HepG2 (cell line): ENCODE data around the gene SLC43A1. TPM values are rescaled to one million over a fixed set of nuclear protein-coding genes. Genes with fewer than 3 reads are reported as not detected.

Experiments used
- ATAC-seq: fragments of 200-7000 bp; cut with Tn5 transposase; 3 replicates; pipeline ENCODE4 v1.9.1; 2020; ENCODE audit warnings: mild to moderate bottlenecking, moderate library complexity
- BruUV-seq: library from RNA; stranded (reverse); fragments of 400-500 nt; replicated peaks from 2 replicates; lab custom pipeline; 2021; lab: Mats Ljungman, UMichigan
- CTCF ChIA-PET: fragments of 300-600 bp; formaldehyde crosslinking; extraction: SDS; loops from one replicate; lab custom pipeline; 2021; ENCODE audit warnings: low total read pairs, inconsistent platforms, low intra/inter-chr PET ratio; lab: Yijun Ruan, JAX
- POLR2A ChIA-PET: fragments of 350-600 bp; sonication (Branson Sonifier 250); formaldehyde crosslinking; loops from one replicate; lab custom pipeline; 2020; ENCODE audit warnings: antibody characterized with exemption, inconsistent platforms; lab: Yijun Ruan, JAX
- DNase-seq: peaks from one replicate; pipeline ENCODE4 v3.0.0-alpha.2; 2015; ENCODE audit warnings: low spot score
- FAIRE-seq: peaks from 3 replicates; lab custom pipeline; 2011; peaks lifted over from hg19 to GRCh38; lab: Jason Lieb, UNC
- H2AFZ ChIP-seq: one replicate; pipeline ENCODE4 v1.6.1; 2011; ENCODE audit warnings: low read length, inconsistent platforms
- H3K27ac ChIP-seq: fragments of 300-600 bp; 3 replicates; pipeline ENCODE4 v1.8.0; 2011; ENCODE audit warnings: mixed run types, mild to moderate bottlenecking, mixed read lengths, low read length, inconsistent platforms; ENCODE audit not compliant: insufficient read depth; ENCODE audit errors: extremely low read length
- H3K27me3 ChIP-seq, 2 experiments: fragments of 200-600 bp in 1 of 2; 2 replicates in 1 of 2; 3 replicates in 1 of 2; pipeline versions ENCODE4 v1.6.0 to v1.8.0; 2011; ENCODE audit warnings: low read length in 2 of 2, mild to moderate bottlenecking in 2 of 2, moderate library complexity in 2 of 2, inconsistent platforms in 1 of 2; ENCODE audit not compliant: insufficient read depth in 2 of 2, control insufficient read depth in 1 of 2
- H3K36me3 ChIP-seq, 2 experiments: fragments of 200-600 bp in 1 of 2; replicated peaks in 1 of 2; 2 replicates in 1 of 2; 3 replicates in 1 of 2; pipeline versions ENCODE4 v1.5.1 to v1.8.0; 2011; ENCODE audit warnings: low read length in 2 of 2, inconsistent platforms in 1 of 2; ENCODE audit not compliant: insufficient read depth in 2 of 2, control insufficient read depth in 1 of 2
- H3K4me1 ChIP-seq: 2 replicates; pipeline ENCODE4 v1.5.1; 2012; ENCODE audit warnings: low read length, inconsistent platforms; ENCODE audit not compliant: insufficient read depth
- H3K4me2 ChIP-seq: 2 replicates; pipeline ENCODE4 v1.6.0; 2011; ENCODE audit warnings: low read depth, low read length, inconsistent platforms
- H3K4me3 ChIP-seq, 3 experiments: fragments of 200-600 bp in 1 of 3; sonication (generic), shearing (Covaris generic) in 1 of 3; replicated peaks in 1 of 3; 2 replicates each; pipeline ENCODE4 v1.5.1; 2011 to 2016; ENCODE audit warnings: low read length in 3 of 3, inconsistent platforms in 2 of 3, low read depth in 2 of 3, mild to moderate bottlenecking in 2 of 3, control low read depth in 1 of 3, mixed read lengths in 1 of 3; ENCODE audit not compliant: insufficient read depth in 1 of 3
- H3K79me2 ChIP-seq: one replicate; pipeline ENCODE4 v1.6.1; 2011; ENCODE audit warnings: low read length, inconsistent platforms; ENCODE audit not compliant: insufficient read depth
- H3K9ac ChIP-seq: 2 replicates; pipeline ENCODE4 v1.6.0; 2011; ENCODE audit warnings: mild to moderate bottlenecking, low read depth, low read length, inconsistent platforms; ENCODE audit not compliant: insufficient read depth
- H3K9me3 ChIP-seq: 2 replicates; pipeline ENCODE4 v1.5.1; 2012; ENCODE audit warnings: mild to moderate bottlenecking, low read length
- H4K20me1 ChIP-seq: 2 replicates; pipeline ENCODE4 v1.6.0; 2011; ENCODE audit warnings: inconsistent platforms, mild to moderate bottlenecking, low read length, moderate library complexity; ENCODE audit not compliant: insufficient read depth
- NFKB2 ChIP-seq: sonication (generic); formaldehyde crosslinking; IDR thresholded peaks from 2 replicates; pipeline ENCODE4 v1.4.0; 2020; ENCODE audit warnings: missing genetic modification reagents, borderline replicate concordance
- TFAP4 ChIP-seq: sonication (generic); IDR thresholded peaks from 2 replicates; pipeline ENCODE4 v1.6.1; 2016; ENCODE audit warnings: low read depth, borderline replicate concordance
- ZNF629 ChIP-seq: sonication (generic); formaldehyde crosslinking; conservative IDR thresholded peaks from 2 replicates; pipeline ENCODE4 v1.5.0; 2020; ENCODE audit warnings: missing genetic modification reagents
- ZSCAN22 ChIP-seq: sonication (generic); formaldehyde crosslinking; IDR thresholded peaks from 2 replicates; pipeline ENCODE4 v1.4.0; 2020; ENCODE audit warnings: mild to moderate bottlenecking, missing genetic modification reagents
- WGBS: methylation state at CpG from one replicate; pipeline ENCODE4 v1.1.6; 2017; ENCODE audit warnings: low lambda C conversion rate; 5-methylcytosine and 5-hydroxymethylcytosine counted together
- in situ Hi-C: cut with HindIII; loops from 2 replicates; pipeline ENCODE4 v1.10.0; 2017; ENCODE audit warnings: low pct_unique_long_range_greater_than_20kb; ENCODE audit not compliant: extremely low pct_ligation_motif_present
- intact Hi-C: fragments of 100-400 bp; cut with micrococcal nuclease; formaldehyde crosslinking; loops from one replicate; pipeline ENCODE4 v1.10.0; 2022; ENCODE audit not compliant: unreplicated experiment
- polyA plus RNA-seq, 8 experiments: library from polyadenylated mRNA; depleted of rRNA in 3 of 8; stranded (reverse) in 7 of 8; unstranded in 1 of 8; fragments of >200 nt; fragmentation: Illumina TruSeq in 4 of 8; extraction: Trizol in 4 of 8; gene quantifications; 2 replicates each; pipeline versions ENCODE4 v1.2.1 to v1.2.3, GENCODE V29; 2011 to 2016; ENCODE audit warnings: low read depth in 4 of 8, missing spikeins in 1 of 8, mixed read lengths in 1 of 8; ENCODE audit not compliant: insufficient read depth in 1 of 8
- total RNA-seq, 5 experiments: library from RNA; depleted of rRNA; stranded (reverse); fragments of >200 nt; fragmentation: Illumina TruSeq; extraction: Trizol; gene quantifications; 2 replicates each; pipeline ENCODE4 v1.2.3, GENCODE V29; 2016; ENCODE audit warnings: low read depth in 1 of 5

SLC43A1 gene
- total and polyA plus RNA-seq, 2 of the 13 experiments (the other 11 are each of a cell fraction or from before 2014, with no cell fraction given): 72.3 to 87.6 TPM

DNA sequence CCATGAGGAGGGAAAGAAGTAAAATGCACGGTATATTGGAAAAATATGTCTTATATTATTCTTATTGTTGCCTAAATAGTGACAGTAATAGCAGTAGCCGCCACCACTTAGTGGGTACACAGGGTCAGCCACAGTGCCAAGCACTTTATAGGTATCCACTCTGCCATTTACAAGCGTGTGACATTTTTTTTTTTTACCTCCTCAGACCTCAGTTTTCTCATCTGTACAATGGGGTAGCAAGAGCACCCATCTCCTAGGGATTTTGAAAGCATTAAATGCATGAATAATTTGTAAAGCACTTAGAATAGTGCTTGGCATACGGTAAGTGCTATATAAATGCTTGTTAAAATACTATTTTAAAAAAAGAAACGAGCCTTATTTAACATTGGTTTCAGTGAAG is 46.2 kb downstream of the SLC43A1 start:
- DNase-seq (no peak), ATAC-seq (no peak)
- WGBS: 85% methylated on average over 5 of the region's 5 CpGs
- Histone ChIP-seq H3K9me3 (no peaks in the 10 kb centered on the region), H3K4me2 (no peak overlapping the region), H3K4me1 (peaks cover 14% of the 10 kb centered on the region), H3K79me2 (no peaks in the 10 kb centered on the region), H3K27me3 (no peaks in the 10 kb centered on the region), H4K20me1 (no peaks in the 10 kb centered on the region), H3K4me3 (no peak overlapping the region)
- no TSS peak for BruUV-seq
- CTCF ChIA-PET: no interaction called here
- intact Hi-C loops: no loop called here
- TF ChIP-seq ZNF629 (CRISPR knock-in tag): peak; percentile 63
- TF ChIP-seq TFAP4: no peak
- TF ChIP-seq, all 625 proteins: peak for 1
- no peak for FAIRE-seq
- Histone ChIP-seq H3K9ac (no peak overlapping the region), H2AFZ (no peak overlapping the region), H3K36me3 (no peaks in the 10 kb centered on the region), H3K27ac (no peak overlapping the region)
- in situ Hi-C loops: no loop called here
- POLR2A ChIA-PET: no interaction called here

GRCh38 chr11:57468276-57468675 is 47.2 kb downstream of the SLC43A1 start:
- Histone ChIP-seq H3K4me2 (no peak overlapping the region), H3K36me3 (no peaks in the 10 kb centered on the region), H2AFZ (no peak overlapping the region), H3K9me3 (no peaks in the 10 kb centered on the region), H3K79me2 (no peaks in the 10 kb centered on the region), H3K4me1 (peaks cover 13% of the 10 kb centered on the region), H3K27ac (no peak overlapping the region), H3K4me3 (no peak overlapping the region), H3K9ac (no peak overlapping the region), H3K27me3 (no peaks in the 10 kb centered on the region), H4K20me1 (no peaks in the 10 kb centered on the region)
- CTCF ChIA-PET: no interaction called here
- TF ChIP-seq NFKB2 (CRISPR knock-in tag) (no peak), ZSCAN22 (CRISPR knock-in tag) (peak; percentile 68; the same call in 1 of the 2 replicates)
- intact Hi-C loops (no loop called here), in situ Hi-C loops (no loop called here)
- WGBS: 96% methylated on average over 4 of the region's 4 CpGs
- FAIRE-seq: no peak
- DNase-seq: no peak
- no peak for ATAC-seq
- BruUV-seq: no TSS peak
- POLR2A ChIA-PET: no interaction called here
